Dedifferentiated amniotic fluid mesenchymal stem cell (primary cell): ENCODE data around the gene ERRFI1.
A peak's percentile ranks its signal among the peaks of the same experiment; 100 is the strongest.

Source experiments
- DNase-seq: peaks from one replicate; pipeline ENCODE4 v3.0.0-alpha.2; 2016; ENCODE audit errors: extremely low spot score

ERRFI1 gene

DNA sequence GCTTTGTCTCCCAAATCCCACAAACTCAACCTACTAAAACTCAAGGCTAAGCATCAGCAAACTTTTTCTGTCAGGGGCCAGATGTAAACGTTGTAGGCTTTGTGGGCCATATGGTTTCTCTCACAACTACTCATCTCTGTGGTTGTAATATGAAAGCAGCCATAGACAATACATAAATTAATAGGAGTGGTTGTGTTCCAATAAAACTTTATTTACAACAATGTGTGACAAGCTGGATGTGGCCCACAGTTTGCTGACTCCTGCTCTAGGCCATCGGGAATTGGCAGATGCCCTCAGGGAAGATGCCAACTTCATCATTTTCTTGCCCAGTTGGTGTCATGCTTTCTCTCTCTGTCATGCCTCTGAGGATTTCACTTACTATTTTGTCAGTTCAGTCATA is 17.5 kb upstream of the ERRFI1 start:
- DNase-seq: no peak

DNA sequence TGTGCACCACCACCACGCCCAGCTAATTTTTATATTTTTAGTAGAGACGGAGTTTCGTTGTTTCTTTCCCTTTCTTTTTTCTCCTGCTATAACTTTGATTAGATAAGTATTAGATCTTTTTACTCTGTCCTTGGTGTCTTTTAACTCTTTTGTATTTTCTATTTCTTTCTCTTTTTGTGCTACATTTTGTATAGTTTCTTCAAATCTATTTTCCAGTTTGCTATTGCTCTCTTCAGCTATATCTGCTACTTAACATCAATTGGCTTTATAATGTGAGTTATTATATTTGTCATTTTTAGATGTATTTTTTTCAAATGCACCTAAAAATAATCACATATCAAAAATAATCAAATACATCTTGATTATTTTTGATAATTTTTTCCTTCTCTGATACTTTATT is 16.0 kb upstream of the ERRFI1 start:
- no peak for DNase-seq

DNA sequence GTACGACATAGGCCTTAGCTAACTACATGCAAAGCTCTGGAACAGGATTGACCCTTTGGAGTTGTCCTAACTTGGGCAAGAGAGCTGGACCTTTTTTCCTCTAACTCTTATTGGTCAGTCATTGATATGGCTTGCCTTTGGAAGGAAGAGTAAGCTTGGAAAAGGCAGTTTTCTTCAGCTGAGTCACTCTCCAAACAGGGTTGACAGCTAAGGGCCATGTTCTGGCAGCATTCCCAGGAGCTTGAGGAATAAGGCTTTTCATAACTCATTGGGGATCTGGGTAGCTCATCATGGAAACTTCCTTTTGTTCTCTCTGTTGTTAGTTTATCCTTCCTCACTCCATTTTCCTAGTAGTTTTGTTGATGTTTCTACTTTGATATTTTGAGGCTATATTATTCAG is 14.5 kb upstream of the ERRFI1 start:
- DNase-seq: peak; percentile 89

DNA sequence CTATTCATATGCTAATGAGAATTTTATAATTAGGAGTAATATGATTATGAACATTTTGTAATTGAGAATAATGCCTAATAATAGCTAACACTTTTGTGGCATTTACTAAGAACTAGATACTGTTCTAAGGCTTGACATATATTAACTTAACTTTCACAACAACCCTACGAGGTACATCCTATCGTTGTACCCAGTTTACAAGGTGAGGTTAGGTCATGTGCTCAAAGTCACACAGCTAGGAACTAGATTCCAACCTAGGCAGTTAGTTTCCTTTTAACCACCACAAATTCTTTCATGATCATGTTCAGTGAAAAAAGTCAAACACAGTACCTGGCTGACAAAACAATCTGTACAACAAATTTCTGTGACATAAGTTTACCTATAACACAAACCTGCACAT is 13.0 kb upstream of the ERRFI1 start:
- DNase-seq: no peak

DNA sequence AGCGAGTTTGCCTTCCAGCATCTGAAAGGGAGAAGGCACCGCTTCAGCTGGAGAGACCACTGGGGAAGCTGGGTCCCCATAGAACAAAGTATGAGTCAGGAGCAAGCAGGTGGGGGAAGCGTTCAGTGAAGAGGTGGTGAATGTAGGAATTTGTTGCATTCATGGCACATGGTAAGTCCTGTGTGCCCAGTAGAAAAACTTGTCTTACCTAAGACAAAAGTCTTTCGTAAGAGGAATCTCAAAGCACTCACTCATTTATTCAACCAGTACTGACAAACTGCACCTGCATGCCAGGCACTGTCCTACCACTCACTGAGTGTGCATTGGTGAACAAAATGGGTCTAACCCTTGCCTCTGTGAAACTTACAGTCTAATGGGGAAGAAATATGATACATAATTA is 9.2 kb upstream of the ERRFI1 start:
- DNase-seq: no peak

DNA sequence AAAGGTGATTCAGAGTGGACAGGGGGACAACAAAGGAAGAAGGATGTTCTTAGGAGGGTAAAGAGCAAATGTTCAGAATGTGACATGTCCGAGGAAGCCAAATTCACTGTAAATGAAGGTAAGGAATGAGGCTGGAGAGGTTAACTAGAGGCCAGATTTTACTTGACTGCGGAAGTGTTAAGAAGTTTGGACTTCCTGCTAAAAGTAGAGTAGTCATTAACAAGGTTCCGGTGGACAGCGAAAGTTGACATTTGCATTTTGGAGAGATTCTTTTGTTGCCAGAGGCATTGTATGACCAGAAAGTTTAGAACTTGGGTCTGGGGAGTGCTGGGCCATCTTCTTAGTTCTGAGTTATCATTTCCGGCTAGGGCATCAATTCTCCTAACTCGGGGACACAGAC is 7.2 kb upstream of the ERRFI1 start:
- DNase-seq: no peak

DNA sequence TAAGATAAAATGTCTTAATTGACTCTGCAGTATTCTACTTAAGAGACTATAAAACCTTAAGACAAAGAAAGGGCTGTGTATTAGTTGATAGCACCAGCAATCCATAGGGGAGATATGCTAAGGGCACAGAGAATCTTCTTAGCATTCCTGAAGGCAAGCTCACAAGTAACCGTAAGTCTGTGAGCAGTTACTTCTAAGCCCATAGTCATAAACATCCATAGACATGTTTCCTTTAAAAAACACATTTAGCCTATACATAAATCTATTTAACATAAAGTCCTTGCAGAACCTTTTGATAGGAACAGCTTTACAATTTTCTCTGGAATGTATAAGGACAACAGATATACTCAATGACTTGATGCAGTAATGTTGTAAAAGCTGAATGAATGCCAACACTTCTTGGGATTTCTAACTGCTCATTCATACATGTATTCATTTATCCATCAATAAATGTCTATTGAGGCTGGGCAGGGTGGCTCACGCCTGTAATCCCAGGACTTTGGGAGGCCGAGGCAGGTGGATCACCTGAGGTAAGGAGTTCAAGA is 6.3 kb upstream of the ERRFI1 start:
- DNase-seq: no peak

DNA sequence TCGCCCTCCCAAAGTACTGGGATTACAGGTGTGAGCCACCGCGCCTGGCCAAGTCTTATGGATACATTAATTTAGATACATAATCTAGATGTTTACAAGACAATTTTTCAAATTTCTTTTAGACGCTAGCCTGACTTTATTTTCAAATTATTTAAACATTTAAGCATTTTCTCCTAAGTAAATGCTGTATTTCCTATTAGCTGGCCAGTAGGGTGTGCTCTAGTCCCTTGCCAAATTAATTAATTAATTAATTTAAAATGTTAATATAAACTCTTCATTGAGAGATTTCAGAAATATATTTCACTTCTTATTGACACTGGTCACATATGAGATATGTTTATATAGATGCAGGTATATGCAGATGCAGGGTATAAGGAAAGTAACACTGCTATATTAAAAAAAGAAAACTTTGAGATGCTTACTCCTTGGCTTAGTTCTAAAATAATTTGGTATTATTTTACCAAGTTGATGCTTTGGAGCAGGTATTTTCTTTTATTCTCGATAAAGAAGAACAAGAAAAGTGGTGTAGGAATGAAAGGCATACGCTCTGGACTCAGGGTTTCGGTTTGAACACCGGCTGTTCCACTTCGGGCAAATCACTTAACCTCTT is 5.2 kb upstream of the ERRFI1 start:
- peak; percentile 69 for DNase-seq

DNA sequence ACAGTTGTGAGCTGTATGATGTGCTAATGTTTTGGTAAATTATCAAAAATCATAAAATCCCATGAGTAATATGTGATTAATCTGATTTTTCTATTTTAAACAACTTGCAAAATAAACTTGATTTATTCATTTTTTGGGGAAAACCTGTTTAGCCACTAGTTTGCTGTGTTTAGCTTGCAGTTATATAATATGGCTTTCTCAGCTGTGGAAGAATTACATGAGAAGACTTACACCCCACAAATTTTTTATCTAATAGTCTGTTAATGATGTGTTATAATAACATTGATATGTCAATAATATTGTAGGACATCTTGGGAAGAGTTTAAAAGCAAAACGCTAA is 2.4 kb upstream of the ERRFI1 start:
- DNase-seq: no peak

DNA sequence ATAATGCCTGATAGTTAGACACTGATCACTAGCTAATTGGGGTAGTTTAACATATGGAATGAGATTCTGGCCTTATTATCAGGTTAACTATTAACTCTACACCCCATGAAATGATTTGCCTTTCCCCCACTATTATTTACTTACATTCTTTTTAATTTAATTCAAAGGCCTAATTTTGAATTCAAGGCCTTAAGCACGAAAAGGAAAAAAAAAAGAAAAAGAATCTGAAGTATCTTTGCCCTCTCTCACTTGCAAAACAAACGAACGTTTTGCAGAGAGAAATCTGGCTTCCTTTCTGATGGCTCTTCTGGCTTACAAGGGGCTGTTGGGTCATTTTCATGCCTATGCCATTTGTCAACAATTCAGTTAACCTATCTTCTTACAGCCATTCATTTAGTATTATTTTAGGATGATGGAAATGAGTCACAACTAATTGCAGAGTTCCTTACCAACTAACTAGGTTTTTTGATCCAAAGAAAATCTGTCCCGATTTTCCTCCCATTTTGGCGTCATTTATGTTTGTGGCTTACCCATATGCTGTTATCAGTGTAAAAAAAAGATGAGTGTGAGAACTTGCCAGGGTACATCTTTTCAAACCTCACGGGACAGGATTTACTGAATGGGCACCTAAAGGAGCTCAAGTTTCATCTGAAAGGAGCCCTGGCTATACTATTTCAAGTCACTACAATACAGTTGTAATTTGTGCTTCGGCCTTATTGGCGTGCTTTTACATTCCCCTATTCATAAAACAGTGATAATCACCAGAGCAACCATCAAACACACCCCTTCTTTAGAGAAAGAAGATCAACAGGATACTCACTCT is 1.9 kb upstream of the ERRFI1 start:
- DNase-seq: peak; percentile 62

DNA sequence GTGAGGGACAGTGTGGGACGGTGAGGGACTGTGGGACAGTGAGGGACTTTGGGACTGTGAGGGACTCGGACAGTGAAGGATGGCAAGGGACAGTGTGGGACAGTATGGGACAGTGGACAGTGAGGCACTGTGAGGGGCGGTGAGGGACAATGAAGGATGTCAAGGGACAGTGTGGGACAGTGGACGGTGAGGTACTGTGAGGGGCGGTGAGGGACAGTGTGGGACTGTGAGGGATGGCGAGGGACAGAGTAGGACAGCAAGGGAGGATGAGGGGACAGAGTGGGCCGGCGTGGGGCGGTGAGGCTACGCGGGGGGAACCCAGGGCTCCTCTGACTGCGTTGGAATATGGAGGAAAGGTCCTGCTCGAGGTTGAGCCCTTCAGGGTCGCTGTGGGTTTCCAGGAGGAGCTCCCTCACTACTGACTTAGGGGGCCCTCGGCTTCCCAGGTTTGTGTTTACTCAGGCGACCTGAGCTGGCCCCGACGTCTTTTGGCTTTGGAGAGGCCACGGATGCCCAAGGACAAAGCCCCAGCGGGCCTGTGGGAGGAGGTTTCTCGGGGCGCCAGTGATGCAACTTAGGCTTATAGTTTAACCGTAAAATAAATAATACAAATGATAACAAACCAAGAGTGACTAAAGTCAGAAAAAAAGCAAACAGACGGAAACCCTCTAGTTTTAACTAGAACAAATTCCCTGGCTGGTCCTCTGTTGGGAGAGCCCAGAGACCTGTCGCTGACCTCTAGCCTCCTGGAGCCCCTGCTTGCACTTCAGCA is 1.1 kb upstream of the ERRFI1 start:
- DNase-seq: no peak

DNA sequence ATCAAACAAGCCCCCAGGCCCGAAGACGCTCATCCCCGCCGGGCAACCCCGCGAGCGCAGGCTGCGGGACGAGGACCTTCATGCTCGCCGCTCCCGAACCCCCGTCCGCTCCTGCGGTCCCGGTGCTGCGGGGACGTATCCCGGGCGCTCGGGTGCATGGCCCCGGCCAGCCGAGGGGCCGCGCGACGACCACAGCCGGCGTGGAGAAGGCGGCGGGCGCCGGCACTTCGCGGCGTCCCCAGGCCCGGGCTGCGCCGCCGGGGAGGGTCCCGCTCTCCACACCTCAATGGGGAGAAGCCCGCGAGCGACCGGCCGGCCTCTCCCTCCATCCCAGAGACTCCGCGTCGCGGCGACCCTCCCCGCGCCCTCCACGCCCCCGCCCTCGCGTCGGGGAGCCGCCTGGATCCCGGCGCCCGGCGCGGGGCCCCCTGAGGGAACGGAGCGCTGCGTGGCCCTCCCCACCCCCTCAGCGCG is 401 bp downstream of the ERRFI1 start:
- no peak for DNase-seq

DNA sequence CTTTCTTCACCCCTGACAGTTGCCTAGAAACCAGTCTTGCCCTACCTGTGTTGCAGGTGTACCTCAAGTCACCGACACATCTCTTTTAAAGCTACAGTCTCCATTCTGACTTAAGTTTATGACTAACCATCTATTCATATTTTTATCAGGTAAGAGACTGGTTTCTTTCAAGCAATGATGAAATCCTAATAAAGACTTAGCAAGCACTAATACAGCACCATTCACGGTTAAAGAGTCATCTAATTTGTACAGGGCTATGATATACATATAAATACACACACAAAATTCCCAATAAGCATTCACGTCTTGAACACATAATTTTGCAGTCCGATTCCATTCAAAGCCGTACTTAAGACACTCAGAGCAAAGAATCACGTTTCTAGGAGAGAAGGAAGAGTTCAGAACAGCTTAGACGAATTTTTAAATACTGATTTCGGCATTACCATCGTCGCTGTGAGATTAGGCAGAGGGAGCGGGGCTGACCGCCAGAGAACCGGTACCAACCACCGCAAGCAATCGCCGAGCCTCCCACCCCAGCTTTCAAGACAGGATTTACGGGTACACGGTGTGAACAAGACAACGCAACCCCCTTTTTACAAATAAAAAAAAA is 943 bp downstream of the ERRFI1 start:
- DNase-seq: no peak

DNA sequence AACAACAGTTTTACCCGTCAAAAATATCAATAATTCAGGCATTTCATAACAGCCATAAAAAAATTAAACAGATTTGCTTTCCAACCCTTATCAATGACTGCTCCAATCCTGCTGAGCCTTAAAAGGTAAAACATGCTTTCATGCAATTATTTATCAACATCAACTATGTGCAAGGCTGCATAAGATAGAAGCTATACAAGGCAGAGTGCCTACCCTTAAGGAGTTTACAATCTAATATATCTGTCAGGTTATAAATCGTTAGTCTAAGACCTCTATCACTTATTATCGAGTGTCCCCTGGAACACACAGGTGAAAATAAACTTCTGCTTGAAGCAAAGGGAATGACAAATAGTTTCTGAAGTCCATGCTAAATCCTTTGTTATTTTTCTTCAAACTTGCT is 1.8 kb downstream of the ERRFI1 start:
- no peak for DNase-seq

DNA sequence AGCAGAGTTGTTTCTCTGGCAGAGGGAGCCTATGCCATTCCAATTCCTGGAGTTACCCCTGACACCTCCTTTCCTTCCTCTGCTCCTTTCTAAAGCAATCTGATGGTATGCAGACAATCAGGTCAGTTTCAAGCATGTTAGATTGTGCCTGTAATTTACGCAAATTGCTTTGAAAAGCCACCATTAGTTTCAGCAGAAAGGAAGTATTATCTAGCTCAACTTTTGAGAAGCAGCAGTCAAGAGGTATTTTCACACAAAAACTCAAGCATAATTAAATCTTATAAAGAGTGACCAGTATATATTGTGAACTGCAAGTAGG is 2.2 kb downstream of the ERRFI1 start:
- no peak for DNase-seq

DNA sequence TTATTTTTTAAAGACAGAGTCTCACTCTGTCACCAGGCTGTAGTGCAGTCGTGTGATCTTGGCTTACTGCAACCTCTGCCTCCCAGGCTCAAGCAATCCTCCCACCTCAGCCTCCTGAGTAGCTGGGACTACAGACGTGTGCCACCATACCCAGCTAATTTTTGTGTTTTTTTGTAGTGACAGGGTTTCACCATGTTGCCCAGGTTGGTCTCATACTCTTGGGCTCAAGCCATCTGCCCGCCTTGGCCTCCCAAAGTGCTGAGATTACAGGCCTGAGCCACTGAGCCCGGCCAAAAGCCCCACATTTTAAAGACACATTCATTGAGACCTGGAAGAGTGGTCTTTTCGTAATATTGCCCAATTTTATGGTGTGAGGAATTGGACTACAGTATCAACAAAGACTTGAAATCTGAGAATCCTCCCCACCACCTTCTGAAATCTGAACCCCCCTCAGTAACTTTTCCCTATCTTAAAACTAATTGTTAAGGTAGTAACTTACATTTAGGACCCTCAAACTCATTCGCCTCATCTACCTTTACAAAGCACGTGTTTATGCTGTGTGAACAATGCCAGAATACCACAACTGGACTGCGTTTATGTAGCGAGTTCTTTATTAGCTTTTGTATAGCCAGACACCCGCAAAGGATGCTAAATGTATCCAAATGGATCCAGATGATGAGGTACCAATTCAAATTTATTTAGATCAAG is 2.7 kb downstream of the ERRFI1 start:
- DNase-seq: no peak

DNA sequence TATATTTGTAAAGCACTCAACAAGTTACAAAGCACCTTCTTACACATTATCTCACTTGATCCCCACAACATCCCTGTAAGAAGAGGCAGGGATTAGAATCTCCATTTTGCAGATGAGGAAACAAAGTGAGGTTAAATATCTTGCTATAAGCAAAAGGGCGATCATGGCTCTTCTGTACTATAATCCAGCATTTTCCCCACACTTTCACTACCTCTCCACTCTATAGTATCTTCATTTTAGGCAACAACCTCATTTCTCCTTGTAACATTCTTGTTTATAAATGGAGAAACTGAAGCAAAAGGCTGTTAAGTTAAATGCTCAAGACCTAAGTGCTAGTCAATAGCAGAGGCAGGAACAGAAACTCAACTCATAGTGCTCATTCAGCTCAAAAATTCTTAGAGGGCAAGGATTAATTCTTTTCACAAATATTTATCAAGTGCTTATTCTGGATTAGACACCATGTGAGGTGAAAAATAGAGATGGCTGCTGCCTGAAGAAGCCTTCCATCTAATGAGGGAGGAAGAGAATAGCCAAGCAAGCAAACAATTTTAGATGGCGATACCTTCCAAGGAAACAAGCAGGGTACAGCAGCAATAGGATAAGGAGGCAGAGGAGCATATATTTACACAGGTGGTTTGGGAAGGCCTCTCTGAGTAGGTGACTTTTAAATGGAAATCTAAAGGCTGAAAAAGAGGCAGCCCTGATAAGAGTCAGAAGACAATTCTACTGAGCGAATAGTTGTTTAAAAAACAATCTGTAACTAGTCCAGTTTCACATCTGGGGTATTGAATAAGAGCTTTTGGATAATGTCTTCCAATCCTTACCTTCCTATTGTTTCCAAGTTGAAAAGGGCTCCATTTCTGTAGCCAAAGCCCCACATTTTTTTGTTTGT is 3.5 kb downstream of the ERRFI1 start:
- no peak for DNase-seq

DNA sequence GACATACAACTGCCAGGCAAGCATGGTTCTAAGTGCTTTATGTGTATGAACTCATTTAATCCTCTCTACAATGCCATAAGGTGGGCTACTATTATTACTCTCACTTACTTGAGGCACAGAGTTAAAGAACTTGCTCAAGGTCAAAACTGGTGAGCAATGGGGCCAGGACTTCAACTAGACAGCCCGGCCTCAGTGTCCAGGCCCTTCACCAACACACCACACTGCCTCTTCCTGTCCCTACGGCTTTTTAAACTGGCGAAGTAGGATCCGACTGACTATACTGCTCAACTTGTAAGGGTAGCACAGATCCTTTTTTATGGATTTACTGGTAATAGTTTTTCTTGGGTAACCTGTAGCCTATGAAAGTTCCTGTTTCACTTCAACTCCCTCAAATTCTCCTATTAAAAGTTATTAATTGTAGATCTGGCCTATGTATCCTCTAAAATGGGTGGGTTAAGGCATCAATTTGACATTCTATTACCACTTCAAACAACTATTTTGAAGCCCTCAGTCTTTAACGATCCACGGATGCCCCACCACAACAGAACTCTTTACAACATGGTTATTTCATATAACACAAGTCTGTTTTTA is 4.3 kb downstream of the ERRFI1 start:
- DNase-seq: no peak

DNA sequence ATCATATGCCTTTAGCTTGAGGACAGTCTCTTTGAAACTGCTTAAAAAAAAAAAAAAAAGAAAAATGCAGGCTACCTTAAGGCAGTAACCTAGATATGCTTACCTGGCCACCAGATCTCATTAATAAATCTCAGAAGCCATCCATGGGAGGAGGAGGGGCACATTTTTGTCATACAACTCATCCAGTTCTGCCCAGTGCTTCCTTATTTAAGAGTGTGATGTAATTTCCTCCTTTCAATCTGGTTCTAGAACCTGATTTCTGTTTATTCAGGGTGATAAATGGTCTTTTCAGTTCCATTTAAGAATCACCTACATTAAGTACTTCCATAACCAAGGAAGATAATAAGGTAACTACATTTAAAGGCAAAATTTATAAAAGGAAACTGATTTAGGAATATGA is 6.1 kb downstream of the ERRFI1 start:
- no peak for DNase-seq

DNA sequence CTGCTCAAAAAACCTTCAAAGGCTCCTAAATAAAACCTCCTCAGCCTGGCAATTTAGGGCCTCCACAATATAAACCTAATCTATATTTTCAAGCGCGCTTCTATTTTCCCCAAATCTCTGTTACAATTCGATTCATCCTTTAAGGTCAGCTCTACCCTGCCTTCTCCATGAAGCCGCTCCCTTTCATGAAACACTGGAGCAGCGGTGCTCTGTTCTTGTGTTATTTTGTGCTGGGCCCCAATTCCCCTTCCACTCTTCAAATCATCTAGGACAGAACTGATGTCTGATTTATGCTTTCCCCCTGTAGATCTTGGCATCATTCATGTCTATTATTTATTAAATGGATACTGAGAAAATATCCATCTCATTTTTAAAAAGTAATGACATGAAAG is 6.9 kb downstream of the ERRFI1 start:
- no peak for DNase-seq
